DOHH2 (cell line): ENCODE results near the gene LCT.

Experiments
- H3F3A ChIP-seq: fragments of 200-600 bp; sonication (generic), shearing (Covaris generic); 2 replicates; pipeline ENCODE4 v1.6.0; 2016; ENCODE audit warnings: antibody characterized with exemption, mild to moderate bottlenecking; ENCODE audit not compliant: control insufficient read depth, insufficient read depth
- H3K27ac ChIP-seq: fragments of 200-600 bp; sonication (generic); 2 replicates; pipeline ENCODE4 v1.5.1; 2014; ENCODE audit warnings: low read depth, mild to moderate bottlenecking, low read length, moderate library complexity
- H3K27me3 ChIP-seq: fragments of 200-600 bp; sonication (generic); 2 replicates; pipeline ENCODE4 v1.6.1; 2014; ENCODE audit warnings: mild to moderate bottlenecking, low read length, mixed read lengths; ENCODE audit not compliant: control insufficient read depth
- H3K36me3 ChIP-seq: fragments of 200-600 bp; sonication (generic); 2 replicates; pipeline ENCODE4 v1.6.1; 2014; ENCODE audit warnings: mild to moderate bottlenecking, low read length, moderate library complexity, mixed read lengths; ENCODE audit not compliant: control insufficient read depth
- H3K4me1 ChIP-seq: fragments of 200-600 bp; sonication (generic); 2 replicates; pipeline ENCODE4 v1.6.1; 2014; ENCODE audit warnings: mild to moderate bottlenecking, low read length, mixed read lengths; ENCODE audit not compliant: control insufficient read depth
- H3K4me2 ChIP-seq: fragments of 200-600 bp; sonication (generic); 2 replicates; pipeline ENCODE4 v1.6.0; 2014; ENCODE audit warnings: mild to moderate bottlenecking, low read length, moderate library complexity
- H3K4me3 ChIP-seq: fragments of 200-600 bp; sonication (generic); 2 replicates; pipeline ENCODE4 v1.5.1; 2014; ENCODE audit warnings: mild to moderate bottlenecking, low read length, mixed read lengths
- H3K79me2 ChIP-seq: fragments of 200-600 bp; sonication (generic); 2 replicates; pipeline ENCODE4 v1.6.1; 2014; ENCODE audit warnings: mild to moderate bottlenecking, low read length, mixed read lengths; ENCODE audit not compliant: control insufficient read depth
- H3K9me2 ChIP-seq: fragments of 200-600 bp; sonication (generic); replicated peaks from 2 replicates; pipeline ENCODE4 v1.6.1; 2014; ENCODE audit warnings: mild to moderate bottlenecking, low read length, mixed read lengths; ENCODE audit not compliant: control insufficient read depth
- H3K9me3 ChIP-seq: fragments of 200-600 bp; sonication (generic); 2 replicates; pipeline ENCODE4 v1.6.1; 2014; ENCODE audit warnings: antibody characterized with exemption, low read length, mixed read lengths; ENCODE audit not compliant: control insufficient read depth, insufficient read depth
- H4K20me1 ChIP-seq: fragments of 200-600 bp; sonication (generic); 2 replicates; pipeline ENCODE4 v1.6.0; 2014; ENCODE audit warnings: low read depth, mild to moderate bottlenecking, antibody characterized with exemption, low read length, moderate library complexity; ENCODE audit not compliant: control insufficient read depth, insufficient read depth
- CTCF ChIP-seq: fragments of 200-600 bp; sonication (generic); IDR thresholded peaks from one replicate; pipeline ENCODE4 v1.5.1; 2014; ENCODE audit warnings: antibody characterized with exemption, mild to moderate bottlenecking, low read depth, low read length; ENCODE audit not compliant: poor library complexity, severe bottlenecking
- EZH2phosphoT487 ChIP-seq: fragments of 200-600 bp; sonication (generic); IDR thresholded peaks from 2 replicates; pipeline ENCODE4 v1.6.1; 2017; ENCODE audit warnings: borderline replicate concordance, mild to moderate bottlenecking, antibody characterized with exemption, low read length, moderate library complexity, mixed read lengths

LCT gene

DNA sequence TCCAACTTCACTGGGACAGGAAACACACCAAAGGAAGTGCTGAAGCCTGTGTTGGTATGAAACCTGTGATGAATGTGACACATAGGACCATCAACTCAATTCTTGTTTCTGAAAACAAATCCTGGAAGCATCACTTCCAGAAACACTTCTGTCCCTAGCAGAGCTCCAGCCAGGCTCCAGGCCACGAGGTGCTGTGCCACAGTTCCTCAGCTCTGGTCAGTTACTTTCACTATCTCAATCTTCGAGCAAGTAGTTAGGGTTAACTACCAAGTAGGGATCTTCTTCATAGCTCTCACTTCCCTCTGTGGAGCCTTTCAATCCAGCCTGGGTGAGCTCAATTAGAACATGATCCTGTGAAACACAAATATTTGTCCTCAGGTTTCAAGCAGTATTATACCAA, 3.6 kb upstream of the LCT start:
- Histone ChIP-seq H4K20me1 (no peaks in the 10 kb centered on the region), H3K4me3 (no peak overlapping the region), H3K36me3 (peaks cover 62% of the 10 kb centered on the region), H3K4me2 (no peak overlapping the region), H3K4me1 (peaks cover 14% of the 10 kb centered on the region), H3K27me3 (no peaks in the 10 kb centered on the region), H3F3A (peaks cover 21% of the 10 kb centered on the region), H3K79me2 (no peaks in the 10 kb centered on the region), H3K9me2 (no peaks in the 10 kb centered on the region), H3K27ac (no peak overlapping the region), H3K9me3 (no peaks in the 10 kb centered on the region)
- no peak for TF ChIP-seq EZH2phosphoT487
- TF ChIP-seq CTCF = no peak

- TF ChIP-seq EZH2phosphoT487 = no peak
- TF ChIP-seq CTCF = no peak
- peaks cover 53% of the 10 kb centered on the region for H3K36me3 ChIP-seq
- no peaks in the 10 kb centered on the region for H3K9me2 ChIP-seq
- H3K4me2 ChIP-seq = no peak overlapping the region
- peaks cover 16% of the 10 kb centered on the region for H3K4me1 ChIP-seq
- H3K4me3 ChIP-seq = no peak overlapping the region
- H3K79me2 ChIP-seq = no peaks in the 10 kb centered on the region
- no peaks in the 10 kb centered on the region for H3K27me3 ChIP-seq
- H3K9me3 ChIP-seq = no peaks in the 10 kb centered on the region
- H3F3A ChIP-seq = peaks cover 19% of the 10 kb centered on the region
- H3K27ac ChIP-seq = no peak overlapping the region
- no peaks in the 10 kb centered on the region for H4K20me1 ChIP-seq
Observed at GRCh38 chr2:135839713-135840112, 2.7 kb upstream of the LCT start.

- no peaks in the 10 kb centered on the region for H3K27me3 ChIP-seq
- H3K9me2 ChIP-seq = no peaks in the 10 kb centered on the region
- peaks cover 16% of the 10 kb centered on the region for H3K4me1 ChIP-seq
- no peak overlapping the region for H3K4me2 ChIP-seq
- H3K27ac ChIP-seq = no peak overlapping the region
- H3K79me2 ChIP-seq = no peaks in the 10 kb centered on the region
- no peak overlapping the region for H3K4me3 ChIP-seq
- TF ChIP-seq CTCF (no peak), EZH2phosphoT487 (no peak)
- H3F3A ChIP-seq = peaks cover 17% of the 10 kb centered on the region
- no peaks in the 10 kb centered on the region for H3K9me3 ChIP-seq
- H3K36me3 ChIP-seq = peaks cover 41% of the 10 kb centered on the region
- H4K20me1 ChIP-seq = no peaks in the 10 kb centered on the region
Observed at GRCh38 chr2:135838502-135838901, 1.5 kb upstream of the LCT start.

GRCh38 chr2:135832891-135833290, 4.1 kb downstream of the LCT start:
- no peak overlapping the region for H3K4me2 ChIP-seq
- no peaks in the 10 kb centered on the region for H3K9me2 ChIP-seq
- no peak for TF ChIP-seq CTCF
- TF ChIP-seq EZH2phosphoT487 = no peak
- H3K36me3 ChIP-seq = peaks cover 2% of the 10 kb centered on the region; the same call in 1 of the 2 replicates
- H3K27me3 ChIP-seq = no peaks in the 10 kb centered on the region
- H3K27ac ChIP-seq = no peak overlapping the region
- peaks cover under 1% of the 10 kb centered on the region for H3F3A ChIP-seq
- no peaks in the 10 kb centered on the region for H3K79me2 ChIP-seq
- no peaks in the 10 kb centered on the region for H4K20me1 ChIP-seq
- H3K9me3 ChIP-seq = no peaks in the 10 kb centered on the region
- H3K4me3 ChIP-seq = no peak overlapping the region
- peaks cover 11% of the 10 kb centered on the region for H3K4me1 ChIP-seq
